ENCODE results near the gene FUT8. TPM values are rescaled to one million over a fixed set of nuclear protein-coding genes. Genes with fewer than 3 reads are reported as not detected.
"Not testable (repeated sequence)": the region's sequence is repeated elsewhere in the genome, so short reads cannot be mapped to it uniquely, and the experiment has no call there.

The FUT8 gene
- total RNA-seq, 1 donor from 2014 or later: 193 TPM

GRCh38 chr14:65623759-65624158, 211.2 kb downstream of the FUT8 start:
- DNase-seq: no peak

- DNase-seq: no peak
Observed at GRCh38 chr14:65627315-65627714, 214.8 kb downstream of the FUT8 start.

GRCh38 chr14:65628664-65629063, 216.1 kb downstream of the FUT8 start:
- no peak for DNase-seq

GRCh38 chr14:65631040-65631439, 218.5 kb downstream of the FUT8 start:
- DNase-seq: no peak

GRCh38 chr14:65632487-65632886, 220.0 kb downstream of the FUT8 start:
- no peak for DNase-seq

- DNase-seq: not testable (repeated sequence)
Observed at GRCh38 chr14:65633666-65634065, 221.1 kb downstream of the FUT8 start.

- DNase-seq: no peak
Observed at GRCh38 chr14:65637780-65638179, 225.2 kb downstream of the FUT8 start.

- DNase-seq: no peak
Observed at GRCh38 chr14:65639216-65639615, 226.7 kb downstream of the FUT8 start.

GRCh38 chr14:65650826-65651225, 238.3 kb downstream of the FUT8 start:
- no peak for DNase-seq

- DNase-seq: no peak
Observed at GRCh38 chr14:65656554-65656953, 244.0 kb downstream of the FUT8 start.

- DNase-seq: no peak
Observed at GRCh38 chr14:65658202-65658601, 245.7 kb downstream of the FUT8 start.

- DNase-seq: no peak
Observed at GRCh38 chr14:65661865-65662264, 249.3 kb downstream of the FUT8 start.

GRCh38 chr14:65664436-65664835, 251.9 kb downstream of the FUT8 start:
- DNase-seq: no peak

- DNase-seq: no peak
Observed at GRCh38 chr14:65676361-65677014, 264.0 kb downstream of the FUT8 start.

- no peak for DNase-seq
Observed at GRCh38 chr14:65685572-65685971, 273.0 kb downstream of the FUT8 start.

- no peak for DNase-seq
Observed at GRCh38 chr14:65686761-65687160, 274.2 kb downstream of the FUT8 start.

- DNase-seq: no peak
Observed at GRCh38 chr14:65689070-65689469, 276.5 kb downstream of the FUT8 start.

GRCh38 chr14:65692566-65692965, 280.0 kb downstream of the FUT8 start:
- DNase-seq: not testable (repeated sequence)

GRCh38 chr14:65696801-65697200, 284.3 kb downstream of the FUT8 start:
- no peak for DNase-seq

GRCh38 chr14:65703521-65703920, 291.0 kb downstream of the FUT8 start:
- DNase-seq: no peak

- no peak for DNase-seq
Observed at GRCh38 chr14:65703996-65704395, 291.5 kb downstream of the FUT8 start.

- DNase-seq: no peak
Observed at GRCh38 chr14:65704437-65704836, 291.9 kb downstream of the FUT8 start.

- DNase-seq: no peak
Observed at GRCh38 chr14:65704850-65705249, 292.3 kb downstream of the FUT8 start.

GRCh38 chr14:65709576-65709975, 297.0 kb downstream of the FUT8 start:
- DNase-seq: no peak

- not testable (repeated sequence) for DNase-seq
Observed at GRCh38 chr14:65716813-65717212, 304.3 kb downstream of the FUT8 start.
